Activated CD4-positive, alpha-beta T cell treated with anti-CD3 and anti-CD28 coated beads, Interleukin-2, amount 50 U/mL, for 16 hours (primary cell): ENCODE results near the gene MGA.
"Not testable (repeated sequence)": the region's sequence is repeated elsewhere in the genome, so short reads cannot be mapped to it uniquely, and the experiment has no call there.

ENCODE experiments used
- DNase-seq: peaks from one replicate; pipeline ENCODE4 v3.0.0-alpha.2; 2020

The MGA gene

GRCh38 chr15:41727143-41727542, 66.9 kb downstream of the MGA start:
- no peak for DNase-seq

DNA sequence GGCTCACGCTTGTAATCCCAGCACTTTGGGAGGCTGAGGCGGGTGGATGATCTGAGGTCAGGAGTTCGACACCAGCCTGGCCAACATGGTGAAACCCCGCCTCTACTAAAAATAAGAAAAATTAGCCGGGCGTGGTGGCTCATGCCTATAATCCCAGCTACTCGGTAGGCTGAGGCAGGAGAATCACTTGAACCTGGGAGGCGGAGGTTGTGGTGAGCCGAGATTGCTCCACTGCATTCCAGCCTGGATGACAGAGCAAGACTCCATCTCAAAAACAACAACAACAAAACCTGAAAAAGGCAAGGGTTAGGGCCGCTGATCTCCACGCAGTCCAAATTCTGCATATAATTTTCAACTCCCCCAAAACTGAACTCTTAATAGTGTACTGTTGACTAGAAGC, 67.9 kb downstream of the MGA start:
- DNase-seq: not testable (repeated sequence)

GRCh38 chr15:41730543-41730942, 70.3 kb downstream of the MGA start:
- no peak for DNase-seq

DNA sequence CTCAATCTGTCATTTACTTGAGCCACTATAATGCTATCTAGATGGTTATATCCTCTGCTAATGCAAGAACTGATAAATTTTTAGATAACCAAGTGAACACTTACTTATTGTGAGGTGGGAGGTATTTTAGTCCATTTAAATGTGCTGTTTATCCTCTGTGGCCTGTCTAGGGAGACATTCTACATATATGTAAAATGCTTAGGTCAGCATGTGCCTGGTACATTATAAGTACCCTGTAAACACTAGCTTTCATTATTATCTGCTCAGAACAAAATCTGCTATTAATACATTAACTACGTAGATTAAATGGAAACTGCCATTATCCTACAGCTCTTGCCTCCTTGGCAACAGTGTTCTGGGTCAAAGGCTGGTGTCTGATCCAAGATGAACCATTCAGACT, 72.3 kb downstream of the MGA start:
- no peak for DNase-seq

- no peak for DNase-seq
Observed at GRCh38 chr15:41734079-41734478, 73.9 kb downstream of the MGA start.

DNA sequence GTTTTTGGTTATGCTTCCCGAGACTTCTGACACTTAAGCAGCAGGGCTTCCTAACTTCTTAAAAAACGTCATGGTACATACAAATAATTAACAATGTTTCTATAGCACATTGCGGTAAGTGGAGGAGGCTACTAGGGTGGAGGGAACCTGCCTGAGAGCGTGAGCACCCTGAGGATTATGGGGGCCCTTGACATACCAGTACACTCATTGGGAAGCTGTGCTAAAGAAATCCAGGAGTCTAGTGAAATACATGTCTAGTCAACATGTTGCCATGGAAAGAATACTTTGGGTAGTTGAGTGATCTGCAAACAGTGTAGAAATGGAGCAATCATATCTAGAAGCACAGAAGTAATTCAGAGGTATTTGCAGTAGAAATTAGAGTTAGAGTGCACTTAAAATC, 74.8 kb downstream of the MGA start:
- DNase-seq: no peak

DNA sequence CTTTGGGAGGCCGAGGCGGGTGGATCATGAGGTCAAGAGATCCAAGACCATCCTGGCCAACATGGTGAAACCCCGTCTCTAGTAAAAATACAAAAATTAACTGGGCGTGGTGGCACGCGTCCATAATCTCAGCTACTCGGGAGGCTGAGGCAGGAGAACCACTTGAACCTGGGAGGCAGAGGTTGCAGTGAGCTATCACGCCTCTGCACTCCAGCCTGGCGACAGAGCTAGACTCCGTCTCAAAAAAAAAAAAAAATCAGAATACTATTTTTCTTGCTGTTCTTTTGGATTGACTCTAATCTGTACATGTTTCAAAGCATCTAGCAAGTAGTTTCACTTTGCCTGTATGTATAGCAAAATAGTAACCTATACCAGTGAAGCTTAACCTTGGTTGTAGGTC, 75.3 kb downstream of the MGA start:
- not testable (repeated sequence) for DNase-seq

GRCh38 chr15:41746802-41747201, 86.6 kb downstream of the MGA start:
- DNase-seq: no peak

DNA sequence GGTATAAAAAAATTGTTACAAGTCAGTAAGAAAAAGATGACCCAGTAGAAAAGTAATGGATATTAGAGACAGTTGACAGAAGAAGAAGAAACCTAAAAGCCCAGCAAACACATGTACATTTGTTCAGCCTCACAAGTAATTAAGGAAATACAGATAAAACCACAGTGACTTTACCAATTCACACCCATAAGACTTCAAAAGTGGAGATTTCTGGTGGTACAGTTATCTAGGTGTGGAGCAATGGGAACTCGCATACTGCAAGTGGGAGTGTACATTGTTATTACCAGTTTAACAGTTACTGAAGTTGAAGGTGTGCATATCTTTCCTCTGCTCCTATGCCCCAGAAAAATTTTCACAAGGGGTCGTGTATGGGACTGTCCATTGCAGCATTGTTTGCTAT, 96.0 kb downstream of the MGA start:
- no peak for DNase-seq

DNA sequence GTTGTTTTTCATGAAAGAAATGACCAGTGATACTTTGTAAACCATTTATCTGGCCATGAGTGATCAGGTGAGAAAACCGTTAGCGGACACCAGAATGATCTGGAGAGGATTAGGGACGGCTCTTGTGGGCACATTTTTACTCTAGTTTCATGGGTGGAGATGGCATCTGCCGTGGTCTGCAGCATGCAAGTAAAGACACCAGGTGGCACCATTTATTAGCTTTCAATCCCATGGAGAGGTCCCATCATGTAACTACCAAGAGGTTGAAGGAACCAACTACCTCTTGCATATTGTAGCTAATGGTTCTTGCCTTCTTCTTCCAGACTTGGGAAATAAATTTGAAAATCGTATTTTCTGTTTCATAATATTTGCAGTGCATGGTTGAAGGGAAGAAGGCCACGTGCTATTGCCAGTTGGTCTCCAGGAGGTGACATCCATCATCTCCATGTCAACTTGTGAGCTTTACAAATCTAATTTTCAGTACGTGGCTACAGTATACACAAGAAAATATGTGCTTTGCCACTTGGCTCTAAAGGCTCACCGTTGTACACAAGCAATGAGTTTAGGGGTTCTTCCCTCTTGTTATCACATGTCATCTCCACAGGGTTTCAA, 112.6 kb downstream of the MGA start:
- peak; percentile 73 for DNase-seq

- DNase-seq: no peak
Observed at GRCh38 chr15:41773332-41773728, 113.1 kb downstream of the MGA start.

DNA sequence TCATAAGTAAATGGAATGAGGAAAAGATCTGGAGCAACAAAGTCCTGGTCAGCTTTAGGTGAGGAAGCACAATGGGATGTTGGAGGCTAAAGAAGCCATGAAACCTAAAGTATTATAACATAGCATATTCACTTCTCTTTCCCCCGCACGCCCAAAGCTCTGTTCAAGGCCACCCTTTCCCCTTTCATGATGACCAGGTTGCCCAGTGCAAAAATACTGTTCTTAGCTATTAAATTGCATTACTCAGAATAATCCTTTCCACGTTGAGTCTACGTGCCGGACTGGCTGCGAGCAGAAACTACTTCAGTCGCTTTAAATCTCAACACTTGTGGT, 113.5 kb downstream of the MGA start:
- no peak for DNase-seq

GRCh38 chr15:41774062-41774881, 114.1 kb downstream of the MGA start, which contains the start of gene MAPKBP1:
MAPKBP1 (plus strand) TSS chr15:41774484; CDS start chr15:41775276, 792 bp downstream.
- peak; percentile 99 for DNase-seq

- no peak for DNase-seq
Observed at GRCh38 chr15:41774882-41775417, 114.7 kb downstream of the MGA start.

DNA sequence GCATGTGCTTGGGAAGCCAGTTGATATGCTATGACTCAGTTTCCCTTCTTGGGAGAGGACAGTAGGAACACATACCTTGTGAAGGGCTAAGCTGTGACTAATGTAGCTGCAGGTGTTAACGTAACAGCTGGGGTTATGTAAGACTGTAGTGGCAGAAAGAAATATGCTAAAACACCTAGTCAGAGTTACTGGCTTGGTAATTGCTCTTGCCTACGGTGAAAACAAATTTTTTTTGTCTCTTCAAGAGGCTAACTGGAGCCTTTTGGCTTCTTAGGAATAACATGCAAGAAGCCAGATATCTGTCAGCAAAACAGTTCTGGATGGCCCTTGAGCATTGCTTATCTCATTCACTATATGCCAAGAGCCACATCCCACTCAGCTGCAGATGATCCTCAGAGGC, 115.4 kb downstream of the MGA start:
- DNase-seq: no peak

- no peak for DNase-seq
Observed at GRCh38 chr15:41777421-41777973, 117.3 kb downstream of the MGA start.

DNA sequence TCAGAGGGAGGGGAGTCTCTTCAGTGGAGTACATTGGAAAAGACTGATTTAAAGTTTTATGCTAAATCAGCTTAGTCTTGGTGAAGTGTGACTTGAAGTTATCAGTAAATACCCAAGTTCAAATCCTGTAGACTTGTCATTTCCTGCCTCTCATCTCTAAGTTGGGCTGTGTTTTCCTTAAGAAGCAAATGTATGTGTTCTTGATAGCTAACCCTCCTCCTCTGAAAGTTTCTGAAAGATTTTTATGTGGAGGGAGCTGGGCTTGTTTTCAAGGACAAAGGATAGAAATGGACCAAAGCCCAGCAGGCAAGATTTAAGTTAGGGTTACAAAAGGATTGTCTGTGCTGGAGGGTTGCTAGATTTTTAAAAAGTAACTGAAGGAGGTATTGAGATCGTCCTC, 118.3 kb downstream of the MGA start:
- DNase-seq: no peak

DNA sequence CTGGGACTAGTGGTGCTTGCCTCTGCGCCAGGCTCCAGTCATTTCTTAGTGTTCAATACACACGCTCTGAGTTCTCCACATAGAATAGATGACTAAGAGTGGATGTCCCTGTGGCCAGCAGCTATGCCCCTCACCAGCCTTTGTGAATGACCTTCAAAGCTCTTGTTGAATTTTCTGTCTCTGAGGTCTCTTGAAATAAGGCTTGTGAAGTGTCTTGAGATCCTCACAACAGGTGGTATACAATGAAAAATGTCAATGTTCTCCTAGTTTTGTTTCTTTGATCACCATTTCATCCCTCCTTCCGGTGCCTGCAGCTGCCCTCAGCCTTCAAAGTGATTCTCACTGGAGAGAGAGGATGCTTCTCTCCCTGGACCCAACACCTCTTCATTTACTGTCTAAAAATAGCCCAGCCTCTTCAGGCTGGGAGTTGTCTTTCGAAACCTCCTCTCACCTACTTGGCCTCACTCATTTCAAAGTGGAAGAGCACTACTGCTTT, 119.5 kb downstream of the MGA start:
- no peak for DNase-seq

DNA sequence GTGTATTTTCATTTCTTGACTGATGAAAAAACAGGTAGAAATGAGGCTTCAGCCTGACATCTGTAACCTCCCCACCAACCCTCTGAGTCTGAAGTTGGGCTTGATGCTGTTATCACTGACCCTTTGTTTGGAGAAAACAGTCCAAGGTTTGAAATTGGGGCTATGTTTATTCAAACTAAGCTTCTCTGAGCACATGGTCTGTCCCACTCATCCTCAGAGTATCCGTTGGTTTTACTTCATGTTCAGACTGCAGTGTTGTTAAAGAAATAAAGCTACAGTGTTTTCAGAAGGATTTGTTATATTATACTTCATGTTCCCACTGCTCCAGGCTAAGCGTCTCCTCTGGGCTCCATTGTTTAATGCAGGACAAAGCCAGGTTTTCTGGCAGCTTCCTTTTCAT, 120.1 kb downstream of the MGA start:
- no peak for DNase-seq

- no peak for DNase-seq
Observed at GRCh38 chr15:41780727-41781126, 120.5 kb downstream of the MGA start.

- DNase-seq: no peak
Observed at GRCh38 chr15:41782371-41783282, 122.4 kb downstream of the MGA start.

GRCh38 chr15:41783296-41783695, 123.1 kb downstream of the MGA start:
- no peak for DNase-seq

GRCh38 chr15:41788262-41788661, 128.1 kb downstream of the MGA start:
- no peak for DNase-seq
